GM18508 (cell line): ENCODE results near the gene MFSD12.

Experiments
- ATAC-seq: cut with Tn5 transposase; IDR thresholded peaks from one replicate; pipeline ENCODE4 v1.9.1; 2021; ENCODE audit warnings: moderate number of reproducible peaks; ENCODE audit not compliant: insufficient read depth, unreplicated experiment

MFSD12 gene

GRCh38 chr19:3557461-3558248 is at the start of gene MFSD12:
TSS of gene MFSD12 (minus strand) at chr19:3557586. CDS start at chr19:3557403, 183 bp downstream.
- ATAC-seq: peak; percentile 51

GRCh38 chr19:3606690-3607289 is 49.4 kb upstream of the MFSD12 start, which contains the start of gene TBXA2R:
TSS of gene TBXA2R (minus strand) at chr19:3606875. CDS start at chr19:3600634, 6,241 bp downstream.
- no peak for ATAC-seq

- no peak for ATAC-seq
These were observed 48.8 kb upstream of the MFSD12 start for GRCh38 chr19:3606174-3606689.

- no peak for ATAC-seq
These were observed 48.4 kb upstream of the MFSD12 start for GRCh38 chr19:3605770-3606169.

GRCh38 chr19:3605361-3605760 is 48.0 kb upstream of the MFSD12 start:
- ATAC-seq: no peak

GRCh38 chr19:3604987-3605343 is 47.6 kb upstream of the MFSD12 start:
- ATAC-seq: no peak

GRCh38 chr19:3604227-3604986 is 47.0 kb upstream of the MFSD12 start:
- ATAC-seq: no peak

GRCh38 chr19:3603121-3603811 is 45.9 kb upstream of the MFSD12 start:
- ATAC-seq: no peak

GRCh38 chr19:3601021-3601420 is 43.6 kb upstream of the MFSD12 start:
- no peak for ATAC-seq

- ATAC-seq: no peak
These were observed 42.4 kb upstream of the MFSD12 start for GRCh38 chr19:3599776-3600187.

- no peak for ATAC-seq
These were observed 38.2 kb upstream of the MFSD12 start for GRCh38 chr19:3595521-3596061.

- no peak for ATAC-seq
These were observed 35.8 kb upstream of the MFSD12 start for GRCh38 chr19:3593156-3593555.

- no peak for ATAC-seq
These were observed 34.7 kb upstream of the MFSD12 start for GRCh38 chr19:3591876-3592613.

GRCh38 chr19:3590991-3591659 is 33.7 kb upstream of the MFSD12 start:
- ATAC-seq: no peak

GRCh38 chr19:3589949-3590348 is 32.6 kb upstream of the MFSD12 start:
- no peak for ATAC-seq

GRCh38 chr19:3589439-3589838 is 32.1 kb upstream of the MFSD12 start:
- no peak for ATAC-seq

- ATAC-seq: no peak
These were observed 29.4 kb upstream of the MFSD12 start for GRCh38 chr19:3586707-3587346.

- no peak for ATAC-seq
These were observed 28.8 kb upstream of the MFSD12 start for GRCh38 chr19:3586127-3586626.
